NCI-H226 (cell line): ENCODE measurements around the gene ZNF737.
A peak's percentile ranks its signal among the peaks of the same experiment; 100 is the strongest.
"Not testable (repeated sequence)": the region's sequence is repeated elsewhere in the genome, so short reads cannot be mapped to it uniquely, and the experiment has no call there.

Experiments used
- DNase-seq: peaks from one replicate; pipeline ENCODE4 v3.0.0-alpha.2; 2015

The ZNF737 gene

DNA sequence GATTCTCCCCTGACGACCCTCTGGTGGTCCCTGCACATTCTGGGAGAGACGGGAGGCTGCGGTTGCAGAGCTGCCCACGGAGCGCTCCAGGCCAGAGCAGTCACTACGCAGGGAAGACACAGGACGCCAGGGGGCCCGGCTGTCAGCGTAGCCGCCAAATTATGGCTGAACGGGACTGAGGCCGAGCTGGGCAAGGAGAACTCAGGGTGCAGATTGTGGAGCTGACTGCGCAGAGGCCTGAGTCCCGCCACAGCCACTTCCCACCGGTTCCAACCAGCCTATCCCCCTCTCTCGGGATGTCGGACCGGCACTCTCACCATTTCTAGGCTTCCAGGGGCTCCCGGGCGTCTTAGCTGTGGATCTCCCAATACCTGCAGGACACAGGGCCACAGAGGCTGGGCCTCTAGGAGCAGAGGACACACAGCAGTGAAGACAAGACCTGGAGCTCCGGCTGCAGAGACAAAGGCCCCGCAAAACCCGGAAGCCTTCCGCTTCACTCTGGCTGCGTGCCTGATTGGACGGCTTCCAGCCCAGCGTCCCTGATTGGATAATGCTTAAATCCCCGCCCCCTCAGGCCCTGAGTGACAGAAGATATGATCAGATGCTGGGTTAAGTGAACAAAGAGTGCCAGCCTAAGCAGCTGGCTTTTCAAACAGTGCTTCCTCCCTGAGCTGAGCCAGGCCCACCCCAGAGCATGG lies at the start of gene ZNF737:
ZNF737 (minus strand) TSS at position 461 of the 698 bp plus-strand sequence; CDS start at position 320, 141 bp downstream.
- DNase-seq: peak; percentile 73

DNA sequence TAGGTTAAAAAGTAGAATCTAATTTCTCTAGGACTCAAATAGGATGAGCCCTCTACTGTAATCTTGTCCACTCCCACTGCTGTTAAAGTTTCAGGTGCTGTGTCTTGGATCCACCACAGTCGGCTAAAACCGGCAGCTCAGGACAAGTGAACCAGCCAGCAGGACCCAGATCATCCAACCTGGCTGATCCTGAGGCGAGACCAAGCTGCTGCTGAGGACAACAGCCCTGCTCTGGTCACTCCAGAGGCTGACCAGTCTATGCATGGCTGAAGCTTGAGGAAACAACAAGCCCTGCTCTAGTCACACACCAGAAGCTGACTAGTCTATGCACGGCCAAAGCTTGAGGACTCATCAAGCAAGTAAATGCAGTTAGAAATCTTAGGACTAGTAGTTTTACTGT lies 49.4 kb upstream of the ZNF737 start:
- DNase-seq: not testable (repeated sequence)

DNA sequence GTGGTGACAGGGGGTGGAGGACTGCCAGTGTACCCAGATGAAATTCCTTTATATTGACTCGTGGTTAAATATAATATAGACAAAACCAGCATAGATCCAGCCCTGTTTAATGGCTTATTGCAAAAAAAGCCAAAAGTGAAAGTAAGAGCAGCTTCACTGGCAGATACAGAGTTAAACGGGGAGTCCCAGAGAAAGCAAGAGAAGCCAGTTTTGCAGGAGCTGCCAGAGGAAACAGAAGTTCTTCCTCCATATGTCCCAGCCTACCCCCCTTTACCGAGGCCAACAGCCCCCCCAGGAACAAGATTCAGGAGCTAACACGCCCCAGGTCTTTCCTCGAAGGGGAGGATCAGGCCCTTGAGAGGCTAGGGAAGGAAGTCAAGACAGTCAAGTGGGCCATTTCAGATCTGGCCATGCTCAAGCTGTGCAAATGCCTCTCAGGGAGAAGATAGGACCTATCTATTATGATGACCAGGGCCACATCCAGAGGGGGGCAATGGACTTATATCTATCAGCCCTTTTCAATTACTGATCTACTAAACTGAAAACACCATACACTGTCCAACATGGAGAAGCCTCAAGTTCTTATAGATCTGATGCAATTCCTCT lies 47.2 kb upstream of the ZNF737 start:
- DNase-seq: no peak

DNA sequence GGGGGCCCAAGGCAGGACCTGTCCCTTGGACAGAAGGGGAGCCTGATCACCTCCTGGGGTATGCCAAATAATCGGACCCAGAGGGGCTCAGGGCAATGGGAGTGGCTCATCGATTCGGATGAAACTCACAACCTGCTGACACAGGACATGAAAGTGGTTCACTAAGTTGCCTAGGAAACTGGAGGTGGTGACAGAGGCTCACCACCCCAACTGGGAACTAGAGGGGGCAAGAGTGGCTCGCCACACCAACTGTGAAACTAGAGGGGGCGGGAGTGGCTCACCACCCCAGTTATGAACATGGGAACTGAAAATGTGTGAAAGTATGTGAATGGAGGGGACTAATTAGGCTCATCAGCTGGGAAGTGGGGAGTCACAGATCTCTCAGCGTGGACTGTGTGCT lies 46.3 kb upstream of the ZNF737 start:
- no peak for DNase-seq

DNA sequence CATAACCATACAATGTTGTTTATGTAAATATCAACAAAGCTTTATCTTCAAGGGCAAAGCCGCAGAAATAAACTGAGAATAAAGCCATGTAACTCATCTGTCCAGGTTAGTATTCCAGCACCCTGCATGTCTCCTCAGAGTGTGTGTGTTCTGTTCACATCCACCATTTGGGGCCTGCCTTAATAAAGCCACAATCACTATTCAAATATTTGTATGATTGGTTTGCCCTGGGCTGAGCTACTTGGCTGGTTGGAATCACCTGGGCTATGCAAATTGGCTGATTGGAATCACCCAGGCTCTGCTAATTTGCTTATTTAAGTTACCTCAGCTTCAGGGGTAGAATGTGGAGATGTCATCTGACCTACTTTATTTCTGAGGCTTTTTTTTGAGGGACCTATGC lies 42.4 kb upstream of the ZNF737 start:
- no peak for DNase-seq

DNA sequence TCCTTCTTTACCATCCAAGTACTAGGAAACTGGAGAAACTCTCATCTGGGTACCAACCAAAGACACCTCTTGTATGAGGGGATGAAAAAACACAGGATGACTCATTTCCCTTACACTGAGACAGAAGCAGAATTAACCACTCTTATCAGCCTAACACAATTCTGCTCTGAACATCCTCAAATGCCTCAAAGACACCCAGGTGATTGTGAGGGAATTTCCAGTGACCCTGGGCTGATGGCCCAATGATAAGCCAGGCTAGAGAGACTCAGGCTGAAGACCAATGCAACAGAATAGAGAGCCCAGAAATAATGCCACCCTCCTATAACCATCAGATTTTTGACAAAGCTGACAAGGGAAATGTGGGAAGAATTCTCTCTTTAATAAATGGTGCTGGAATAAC lies 7.0 kb downstream of the ZNF737 start:
- DNase-seq: no peak

DNA sequence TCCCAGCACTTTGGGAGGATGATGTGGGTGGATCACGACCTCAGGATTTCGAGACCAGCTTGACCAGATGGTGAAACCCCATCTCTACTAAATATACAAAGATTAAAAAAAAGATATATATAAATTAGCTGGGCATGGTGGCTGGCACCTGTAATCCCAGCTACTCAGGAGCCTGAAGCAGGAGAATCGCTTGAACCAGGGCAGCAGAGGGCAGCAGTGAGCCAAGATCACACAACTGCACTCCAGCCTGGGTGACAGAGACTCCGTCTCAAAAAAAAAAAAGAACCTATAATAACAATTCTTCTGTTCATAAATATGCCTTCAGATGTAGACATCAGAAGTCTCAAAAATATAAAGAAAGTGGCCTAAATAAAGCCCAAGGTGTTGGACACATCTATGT lies 7.6 kb downstream of the ZNF737 start:
- no peak for DNase-seq

DNA sequence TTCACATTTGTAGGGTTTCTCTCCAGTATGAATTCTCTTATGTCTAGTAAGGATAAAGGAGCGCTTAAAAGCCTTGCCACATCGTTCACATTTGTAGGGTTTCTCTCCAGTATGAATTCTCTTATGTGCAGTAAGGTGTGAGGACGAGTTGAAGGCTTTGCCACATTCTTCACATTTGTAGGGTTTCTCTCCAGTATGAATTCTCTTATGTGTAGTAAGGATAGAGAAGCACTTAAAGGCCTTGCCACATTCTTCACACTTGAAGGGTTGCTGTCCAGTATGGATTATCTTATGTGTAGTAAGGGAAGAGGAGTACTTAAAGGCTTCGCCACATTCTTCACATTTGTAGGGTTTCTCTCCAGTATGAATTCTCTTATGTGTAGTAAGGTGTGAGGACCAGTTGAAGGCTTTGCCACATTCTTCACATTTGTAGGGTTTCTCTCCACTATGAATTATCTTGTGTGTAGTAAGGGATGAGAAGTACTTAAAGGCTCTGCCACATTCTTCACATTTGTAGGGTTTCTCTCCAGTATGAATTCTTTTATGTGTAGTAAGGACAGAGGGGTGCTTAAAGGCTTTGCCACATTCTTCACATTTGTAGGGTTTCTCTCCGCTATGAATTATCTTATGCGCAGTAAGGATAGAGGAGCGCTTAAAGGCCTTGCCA lies 20.8 kb downstream of the ZNF737 start:
- not testable (repeated sequence) for DNase-seq

DNA sequence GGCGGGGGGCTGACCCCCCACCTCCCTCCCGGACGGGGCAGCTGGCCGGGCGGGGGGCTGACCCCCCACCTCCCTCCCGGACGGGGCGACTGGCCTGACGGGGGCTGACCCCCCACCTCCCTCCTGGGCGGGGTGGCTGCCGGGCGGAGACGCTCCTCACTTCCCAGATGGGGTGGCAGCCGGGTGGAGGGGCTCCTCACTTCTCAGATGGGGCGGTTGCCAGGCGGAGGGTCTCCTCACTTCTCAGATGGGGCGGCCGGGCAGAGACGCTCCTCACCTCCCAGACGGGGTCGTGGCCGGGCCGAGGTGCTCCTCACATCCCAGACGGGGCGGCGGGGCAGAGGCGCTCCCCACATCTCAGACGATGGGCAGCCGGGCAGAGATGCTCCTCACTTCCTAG lies 35.3 kb downstream of the ZNF737 start:
- not testable (repeated sequence) for DNase-seq

DNA sequence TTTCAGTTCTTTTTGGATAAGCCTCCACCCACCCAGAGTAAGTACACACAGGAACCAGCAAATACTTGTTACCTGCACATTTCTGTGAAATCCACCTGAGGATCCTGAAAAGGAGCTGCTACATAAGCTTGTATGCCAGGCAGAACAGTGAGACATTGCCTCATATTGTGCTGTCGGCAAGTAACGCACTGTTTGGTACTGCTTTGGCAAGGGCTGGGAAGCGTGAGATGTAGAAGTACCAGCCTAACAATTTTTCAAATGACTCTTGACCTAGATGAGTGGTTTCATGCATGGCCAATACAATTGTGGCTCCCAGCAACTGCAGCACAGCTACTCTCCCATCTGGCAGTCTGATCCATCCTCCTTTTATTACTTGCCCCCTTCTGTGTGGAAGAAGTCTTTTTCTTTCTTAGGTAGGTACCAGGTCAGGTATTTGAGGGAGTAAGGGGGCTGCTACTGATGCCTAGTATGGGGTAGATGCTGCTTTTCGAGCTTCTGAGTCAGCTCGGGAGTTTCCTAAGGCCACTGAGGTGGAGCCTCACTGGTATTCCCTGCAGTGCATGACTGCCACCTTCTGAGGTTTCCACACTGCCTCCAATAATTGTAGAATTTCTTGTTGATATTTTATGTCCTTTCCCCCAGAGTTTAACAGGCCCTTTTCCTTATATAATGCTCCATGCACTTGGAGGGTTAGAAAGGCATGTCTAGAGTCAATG lies 52.2 kb downstream of the ZNF737 start:
- no peak for DNase-seq

DNA sequence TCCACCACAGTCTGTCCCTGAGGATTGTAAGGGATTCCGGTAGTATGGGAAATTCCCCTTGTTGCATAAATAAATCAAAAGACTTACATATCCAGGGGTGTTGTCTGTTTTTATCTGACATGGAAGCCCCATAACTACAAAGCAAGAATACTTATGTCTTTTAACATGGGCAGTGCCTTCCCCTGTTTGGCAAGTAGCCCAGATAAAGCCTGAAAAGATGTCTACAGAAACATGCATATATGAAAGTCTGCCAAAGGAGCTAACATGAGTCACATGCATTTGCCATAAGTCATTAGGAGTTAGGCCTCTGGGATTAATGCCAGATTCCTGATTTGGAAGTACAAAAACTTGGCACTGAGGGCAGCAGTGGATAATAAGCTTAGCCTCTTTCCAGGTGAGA lies 62.1 kb downstream of the ZNF737 start:
- DNase-seq: no peak
